HEK293 (cell line): Measurements from ENCODE around the gene PDGFB.
A peak's percentile ranks its signal among the peaks of the same experiment; 100 is the strongest.

Source experiments
- GLI4 ChIP-seq: fragments of 450-650 bp; formaldehyde crosslinking; IDR thresholded peaks from 2 replicates; pipeline ENCODE4 v1.5.1; 2016; ENCODE audit warnings: missing biosample characterization, missing genetic modification characterization
- IKZF3 ChIP-seq: fragments of 450-650 bp; IDR thresholded peaks from 2 replicates; pipeline ENCODE4 v1.5.0; 2018; ENCODE audit warnings: missing biosample characterization, mild to moderate bottlenecking, missing genetic modification characterization, moderate library complexity
- KLF10 ChIP-seq: fragments of 450-650 bp; IDR thresholded peaks from 2 replicates; pipeline ENCODE4 v1.5.1; 2018; ENCODE audit warnings: missing biosample characterization, mild to moderate bottlenecking, missing genetic modification characterization
- KLF9 ChIP-seq: fragments of 450-650 bp; formaldehyde crosslinking; IDR thresholded peaks from 2 replicates; pipeline ENCODE4 v1.5.1; 2016; ENCODE audit warnings: missing biosample characterization, missing genetic modification characterization, low read depth
- OSR2 ChIP-seq: fragments of 450-650 bp; formaldehyde crosslinking; IDR thresholded peaks from 2 replicates; pipeline ENCODE4 v1.5.1; 2016; ENCODE audit warnings: missing biosample characterization, missing genetic modification characterization
- OVOL3 ChIP-seq: fragments of 450-650 bp; formaldehyde crosslinking; IDR thresholded peaks from 2 replicates; pipeline ENCODE4 v1.5.1; 2016; ENCODE audit warnings: missing biosample characterization, missing genetic modification characterization
- SALL2 ChIP-seq: fragments of 450-650 bp; formaldehyde crosslinking; IDR thresholded peaks from 2 replicates; pipeline ENCODE4 v1.5.0; 2017; ENCODE audit warnings: missing biosample characterization, mild to moderate bottlenecking, missing genetic modification characterization, borderline replicate concordance
- ZBTB8A ChIP-seq: fragments of 450-650 bp; formaldehyde crosslinking; IDR thresholded peaks from 2 replicates; pipeline ENCODE4 v1.5.1; 2016; ENCODE audit warnings: missing biosample characterization, missing genetic modification characterization
- ZFP41 ChIP-seq: fragments of 450-650 bp; formaldehyde crosslinking; IDR thresholded peaks from 2 replicates; pipeline ENCODE4 v1.5.1; 2016; ENCODE audit warnings: missing biosample characterization, missing genetic modification characterization, borderline replicate concordance
- ZNF211 ChIP-seq: fragments of 450-650 bp; formaldehyde crosslinking; IDR thresholded peaks from 2 replicates; pipeline ENCODE4 v1.5.1; 2016; ENCODE audit warnings: low read depth, missing biosample characterization, missing genetic modification characterization
- ZNF302 ChIP-seq: fragments of 450-650 bp; formaldehyde crosslinking; IDR thresholded peaks from 2 replicates; pipeline ENCODE4 v1.5.1; 2016; ENCODE audit warnings: missing biosample characterization, missing genetic modification characterization, low read depth
- ZNF350 ChIP-seq: fragments of 450-650 bp; formaldehyde crosslinking; IDR thresholded peaks from 2 replicates; pipeline ENCODE4 v1.5.0; 2017; ENCODE audit warnings: missing biosample characterization, mild to moderate bottlenecking, missing genetic modification characterization
- ZNF366 ChIP-seq: fragments of 450-650 bp; formaldehyde crosslinking; conservative IDR thresholded peaks from 2 replicates; pipeline ENCODE4 v1.5.1; 2016; ENCODE audit warnings: missing biosample characterization, missing genetic modification characterization
- ZNF423 ChIP-seq: fragments of 450-650 bp; formaldehyde crosslinking; IDR thresholded peaks from 2 replicates; pipeline ENCODE4 v1.5.1; 2016; ENCODE audit warnings: missing biosample characterization, missing genetic modification characterization
- ZNF473 ChIP-seq: fragments of 450-650 bp; formaldehyde crosslinking; IDR thresholded peaks from 2 replicates; pipeline ENCODE4 v1.5.1; 2017; ENCODE audit warnings: missing biosample characterization, missing genetic modification characterization
- ZNF501 ChIP-seq: fragments of 450-650 bp; formaldehyde crosslinking; IDR thresholded peaks from 2 replicates; pipeline ENCODE4 v1.5.1; 2016; ENCODE audit warnings: missing biosample characterization, missing genetic modification characterization
- ZNF555 ChIP-seq: fragments of 450-650 bp; formaldehyde crosslinking; conservative IDR thresholded peaks from 2 replicates; pipeline ENCODE4 v1.5.1; 2017; ENCODE audit warnings: missing biosample characterization, mild to moderate bottlenecking, missing genetic modification characterization, inconsistent platforms
- ZNF558 ChIP-seq: fragments of 450-650 bp; formaldehyde crosslinking; IDR thresholded peaks from 2 replicates; pipeline ENCODE4 v1.5.1; 2016; ENCODE audit warnings: missing biosample characterization, missing genetic modification characterization
- ZNF707 ChIP-seq: fragments of 450-650 bp; formaldehyde crosslinking; IDR thresholded peaks from 2 replicates; pipeline ENCODE4 v1.5.1; 2016; ENCODE audit warnings: missing biosample characterization, missing genetic modification characterization
- TF ChIP-seq, protein P1 (sequence below): fragments of 450-650 bp; formaldehyde crosslinking; IDR thresholded peaks from 2 replicates; pipeline ENCODE4 v1.5.1; 2016; ENCODE audit warnings: missing biosample characterization, missing genetic modification characterization
- TF ChIP-seq, protein P2 (sequence below): IDR thresholded peaks from 2 replicates; pipeline ENCODE4 v1.6.1; 2011; ENCODE audit warnings: mild to moderate bottlenecking, low read depth, low read length, borderline replicate concordance
- TF ChIP-seq, protein P3 (sequence below): fragments of 450-650 bp; formaldehyde crosslinking; IDR thresholded peaks from 2 replicates; pipeline ENCODE4 v1.5.1; 2016; ENCODE audit warnings: missing biosample characterization, missing genetic modification characterization
- TF ChIP-seq, protein P4 (sequence below): fragments of 450-650 bp; formaldehyde crosslinking; conservative IDR thresholded peaks from 2 replicates; pipeline ENCODE4 v1.5.1; 2016; ENCODE audit warnings: low read depth, missing biosample characterization, missing genetic modification characterization
- TF ChIP-seq, protein P5 (sequence below): fragments of 450-650 bp; formaldehyde crosslinking; IDR thresholded peaks from 2 replicates; pipeline ENCODE4 v1.5.1; 2016; ENCODE audit warnings: missing biosample characterization, missing genetic modification characterization

PDGFB gene

DNA sequence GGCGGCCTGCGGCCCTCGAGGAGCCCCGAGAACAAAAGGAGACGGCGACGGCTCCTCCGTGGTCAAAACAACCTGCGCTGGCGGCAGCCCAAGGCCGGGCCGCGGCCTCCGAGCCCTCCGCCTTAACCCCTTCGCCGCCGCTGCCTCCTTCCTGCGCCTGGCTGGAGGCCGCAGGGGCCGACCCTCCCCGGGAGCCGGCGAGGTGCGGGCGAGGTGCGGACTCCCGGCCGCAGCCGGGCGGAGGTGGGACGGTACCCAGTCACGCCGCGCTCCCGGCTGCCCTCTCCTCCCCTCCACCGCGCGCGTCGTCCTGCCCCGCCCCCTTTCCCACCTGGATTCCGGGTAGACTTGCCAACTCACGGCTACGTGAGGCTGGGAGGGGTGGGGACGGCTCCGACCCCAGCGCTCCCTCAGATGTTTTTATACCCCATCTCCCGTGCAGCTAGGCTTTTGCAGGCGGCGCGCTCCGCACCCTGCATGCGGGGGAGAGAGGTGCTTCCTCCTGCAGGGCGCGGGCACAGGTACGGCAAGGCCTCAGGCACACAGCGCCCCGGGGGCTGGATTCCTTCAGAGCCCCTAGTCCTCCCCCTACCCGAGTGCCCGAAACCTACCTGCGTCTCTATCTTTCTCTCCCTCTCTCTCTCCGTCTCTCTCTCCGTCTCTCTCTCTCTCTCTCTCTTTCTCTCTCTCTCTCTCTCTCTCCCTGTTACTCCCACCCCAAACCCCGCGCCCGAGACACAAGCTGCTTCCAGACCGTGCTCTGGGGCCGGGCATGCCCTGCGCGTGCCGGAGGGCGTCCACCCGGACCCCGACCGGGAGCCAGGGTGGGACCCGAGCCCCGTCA is 2.0 kb downstream of the PDGFB start (continued):
- TF ChIP-seq KLF10 (tag by site-specific recombination) (peak; percentile 54; the same call in 1 of the 2 replicates), IKZF3 (tag by site-specific recombination) (no peak), ZNF558 (tag by site-specific recombination) (no peak), ZNF501 (tag by site-specific recombination) (no peak), ZNF707 (tag by site-specific recombination) (no peak), OVOL3 (tag by site-specific recombination) (no peak), ZNF423 (tag by site-specific recombination) (no peak), ZNF366 (tag by site-specific recombination) (peak; percentile 97), ZNF211 (tag by site-specific recombination) (no peak), ZBTB8A (tag by site-specific recombination) (no peak), ZNF473 (no peak), ZNF302 (no peak), ZNF350 (no peak), KLF9 (tag by site-specific recombination) (peak; percentile 62), ZFP41 (tag by site-specific recombination) (no peak), ZNF555 (no peak), SALL2 (tag by site-specific recombination) (no peak), GLI4 (0 out of 2 replicates have a peak, but pooled peaks have one; percentile 31), OSR2 (no peak; the same call in 1 of the 2 replicates)
- TF ChIP-seq, protein P1, sequence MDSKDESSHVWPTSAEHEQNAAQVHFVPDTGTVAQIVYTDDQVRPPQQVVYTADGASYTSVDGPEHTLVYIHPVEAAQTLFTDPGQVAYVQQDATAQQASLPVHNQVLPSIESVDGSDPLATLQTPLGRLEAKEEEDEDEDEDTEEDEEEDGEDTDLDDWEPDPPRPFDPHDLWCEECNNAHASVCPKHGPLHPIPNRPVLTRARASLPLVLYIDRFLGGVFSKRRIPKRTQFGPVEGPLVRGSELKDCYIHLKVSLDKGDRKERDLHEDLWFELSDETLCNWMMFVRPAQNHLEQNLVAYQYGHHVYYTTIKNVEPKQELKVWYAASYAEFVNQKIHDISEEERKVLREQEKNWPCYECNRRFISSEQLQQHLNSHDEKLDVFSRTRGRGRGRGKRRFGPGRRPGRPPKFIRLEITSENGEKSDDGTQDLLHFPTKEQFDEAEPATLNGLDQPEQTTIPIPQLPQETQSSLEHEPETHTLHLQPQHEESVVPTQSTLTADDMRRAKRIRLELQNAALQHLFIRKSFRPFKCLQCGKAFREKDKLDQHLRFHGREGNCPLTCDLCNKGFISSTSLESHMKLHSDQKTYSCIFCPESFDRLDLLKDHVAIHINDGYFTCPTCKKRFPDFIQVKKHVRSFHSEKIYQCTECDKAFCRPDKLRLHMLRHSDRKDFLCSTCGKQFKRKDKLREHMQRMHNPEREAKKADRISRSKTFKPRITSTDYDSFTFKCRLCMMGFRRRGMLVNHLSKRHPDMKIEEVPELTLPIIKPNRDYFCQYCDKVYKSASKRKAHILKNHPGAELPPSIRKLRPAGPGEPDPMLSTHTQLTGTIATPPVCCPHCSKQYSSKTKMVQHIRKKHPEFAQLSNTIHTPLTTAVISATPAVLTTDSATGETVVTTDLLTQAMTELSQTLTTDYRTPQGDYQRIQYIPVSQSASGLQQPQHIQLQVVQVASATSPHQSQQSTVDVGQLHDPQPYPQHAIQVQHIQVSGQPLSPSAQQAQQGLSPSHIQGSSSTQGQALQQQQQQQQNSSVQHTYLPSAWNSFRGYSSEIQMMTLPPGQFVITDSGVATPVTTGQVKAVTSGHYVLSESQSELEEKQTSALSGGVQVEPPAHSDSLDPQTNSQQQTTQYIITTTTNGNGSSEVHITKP = peak; percentile 46
- TF ChIP-seq, protein P2, sequence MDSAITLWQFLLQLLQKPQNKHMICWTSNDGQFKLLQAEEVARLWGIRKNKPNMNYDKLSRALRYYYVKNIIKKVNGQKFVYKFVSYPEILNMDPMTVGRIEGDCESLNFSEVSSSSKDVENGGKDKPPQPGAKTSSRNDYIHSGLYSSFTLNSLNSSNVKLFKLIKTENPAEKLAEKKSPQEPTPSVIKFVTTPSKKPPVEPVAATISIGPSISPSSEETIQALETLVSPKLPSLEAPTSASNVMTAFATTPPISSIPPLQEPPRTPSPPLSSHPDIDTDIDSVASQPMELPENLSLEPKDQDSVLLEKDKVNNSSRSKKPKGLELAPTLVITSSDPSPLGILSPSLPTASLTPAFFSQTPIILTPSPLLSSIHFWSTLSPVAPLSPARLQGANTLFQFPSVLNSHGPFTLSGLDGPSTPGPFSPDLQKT = no peak
- TF ChIP-seq, protein P3, sequence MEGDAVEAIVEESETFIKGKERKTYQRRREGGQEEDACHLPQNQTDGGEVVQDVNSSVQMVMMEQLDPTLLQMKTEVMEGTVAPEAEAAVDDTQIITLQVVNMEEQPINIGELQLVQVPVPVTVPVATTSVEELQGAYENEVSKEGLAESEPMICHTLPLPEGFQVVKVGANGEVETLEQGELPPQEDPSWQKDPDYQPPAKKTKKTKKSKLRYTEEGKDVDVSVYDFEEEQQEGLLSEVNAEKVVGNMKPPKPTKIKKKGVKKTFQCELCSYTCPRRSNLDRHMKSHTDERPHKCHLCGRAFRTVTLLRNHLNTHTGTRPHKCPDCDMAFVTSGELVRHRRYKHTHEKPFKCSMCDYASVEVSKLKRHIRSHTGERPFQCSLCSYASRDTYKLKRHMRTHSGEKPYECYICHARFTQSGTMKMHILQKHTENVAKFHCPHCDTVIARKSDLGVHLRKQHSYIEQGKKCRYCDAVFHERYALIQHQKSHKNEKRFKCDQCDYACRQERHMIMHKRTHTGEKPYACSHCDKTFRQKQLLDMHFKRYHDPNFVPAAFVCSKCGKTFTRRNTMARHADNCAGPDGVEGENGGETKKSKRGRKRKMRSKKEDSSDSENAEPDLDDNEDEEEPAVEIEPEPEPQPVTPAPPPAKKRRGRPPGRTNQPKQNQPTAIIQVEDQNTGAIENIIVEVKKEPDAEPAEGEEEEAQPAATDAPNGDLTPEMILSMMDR (tag by site-specific recombination) = peak; percentile 13; the same call in 1 of the 2 replicates
- TF ChIP-seq, protein P4, sequence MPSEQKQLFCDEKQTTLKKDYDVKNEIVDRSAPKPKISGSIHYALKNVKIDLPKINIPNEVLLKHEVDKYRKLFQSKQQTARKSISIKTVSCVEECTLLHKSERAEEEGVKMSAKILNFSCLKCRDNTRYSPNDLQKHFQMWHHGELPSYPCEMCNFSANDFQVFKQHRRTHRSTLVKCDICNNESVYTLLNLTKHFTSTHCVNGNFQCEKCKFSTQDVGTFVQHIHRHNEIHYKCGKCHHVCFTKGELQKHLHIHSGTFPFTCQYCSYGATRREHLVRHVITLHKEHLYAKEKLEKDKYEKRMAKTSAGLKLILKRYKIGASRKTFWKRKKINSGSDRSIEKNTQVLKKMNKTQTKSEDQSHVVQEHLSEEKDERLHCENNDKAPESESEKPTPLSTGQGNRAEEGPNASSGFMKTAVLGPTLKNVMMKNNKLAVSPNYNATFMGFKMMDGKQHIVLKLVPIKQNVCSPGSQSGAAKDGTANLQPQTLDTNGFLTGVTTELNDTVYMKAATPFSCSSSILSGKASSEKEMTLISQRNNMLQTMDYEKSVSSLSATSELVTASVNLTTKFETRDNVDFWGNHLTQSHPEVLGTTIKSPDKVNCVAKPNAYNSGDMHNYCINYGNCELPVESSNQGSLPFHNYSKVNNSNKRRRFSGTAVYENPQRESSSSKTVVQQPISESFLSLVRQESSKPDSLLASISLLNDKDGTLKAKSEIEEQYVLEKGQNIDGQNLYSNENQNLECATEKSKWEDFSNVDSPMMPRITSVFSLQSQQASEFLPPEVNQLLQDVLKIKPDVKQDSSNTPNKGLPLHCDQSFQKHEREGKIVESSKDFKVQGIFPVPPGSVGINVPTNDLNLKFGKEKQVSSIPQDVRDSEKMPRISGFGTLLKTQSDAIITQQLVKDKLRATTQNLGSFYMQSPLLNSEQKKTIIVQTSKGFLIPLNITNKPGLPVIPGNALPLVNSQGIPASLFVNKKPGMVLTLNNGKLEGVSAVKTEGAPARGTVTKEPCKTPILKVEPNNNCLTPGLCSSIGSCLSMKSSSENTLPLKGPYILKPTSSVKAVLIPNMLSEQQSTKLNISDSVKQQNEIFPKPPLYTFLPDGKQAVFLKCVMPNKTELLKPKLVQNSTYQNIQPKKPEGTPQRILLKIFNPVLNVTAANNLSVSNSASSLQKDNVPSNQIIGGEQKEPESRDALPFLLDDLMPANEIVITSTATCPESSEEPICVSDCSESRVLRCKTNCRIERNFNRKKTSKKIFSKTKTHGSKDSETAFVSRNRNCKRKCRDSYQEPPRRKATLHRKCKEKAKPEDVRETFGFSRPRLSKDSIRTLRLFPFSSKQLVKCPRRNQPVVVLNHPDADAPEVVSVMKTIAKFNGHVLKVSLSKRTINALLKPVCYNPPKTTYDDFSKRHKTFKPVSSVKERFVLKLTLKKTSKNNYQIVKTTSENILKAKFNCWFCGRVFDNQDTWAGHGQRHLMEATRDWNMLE (tag by site-specific recombination) = no peak
- TF ChIP-seq, protein P5, sequence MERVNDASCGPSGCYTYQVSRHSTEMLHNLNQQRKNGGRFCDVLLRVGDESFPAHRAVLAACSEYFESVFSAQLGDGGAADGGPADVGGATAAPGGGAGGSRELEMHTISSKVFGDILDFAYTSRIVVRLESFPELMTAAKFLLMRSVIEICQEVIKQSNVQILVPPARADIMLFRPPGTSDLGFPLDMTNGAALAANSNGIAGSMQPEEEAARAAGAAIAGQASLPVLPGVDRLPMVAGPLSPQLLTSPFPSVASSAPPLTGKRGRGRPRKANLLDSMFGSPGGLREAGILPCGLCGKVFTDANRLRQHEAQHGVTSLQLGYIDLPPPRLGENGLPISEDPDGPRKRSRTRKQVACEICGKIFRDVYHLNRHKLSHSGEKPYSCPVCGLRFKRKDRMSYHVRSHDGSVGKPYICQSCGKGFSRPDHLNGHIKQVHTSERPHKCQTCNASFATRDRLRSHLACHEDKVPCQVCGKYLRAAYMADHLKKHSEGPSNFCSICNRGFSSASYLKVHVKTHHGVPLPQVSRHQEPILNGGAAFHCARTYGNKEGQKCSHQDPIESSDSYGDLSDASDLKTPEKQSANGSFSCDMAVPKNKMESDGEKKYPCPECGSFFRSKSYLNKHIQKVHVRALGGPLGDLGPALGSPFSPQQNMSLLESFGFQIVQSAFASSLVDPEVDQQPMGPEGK (tag by site-specific recombination) = peak; percentile 92
